Psoas muscle (tissue), 8 donors: ENCODE measurements around the gene LARP1. TPM values are rescaled to one million over a fixed set of nuclear protein-coding genes. Genes with fewer than 3 reads are reported as not detected.

ENCODE experiments used
- ATAC-seq, 4 donors: fragments of 200-7000 bp; cut with Tn5 transposase; one replicate each; pipeline ENCODE4 v1.9.1; 2020; ENCODE audit warnings: moderate library complexity in 3 of 4, mild to moderate bottlenecking in 2 of 4
- DNase-seq, 2 donors: peaks; one replicate each; pipeline ENCODE4 v3.0.0-alpha.2; 2020
- H3K27ac ChIP-seq: fragments of 200-600 bp; one replicate; pipeline ENCODE4 v1.8.0; 2022
- H3K27me3 ChIP-seq, 3 donors: fragments of 200-600 bp in 1 of 3; one replicate each; pipeline versions ENCODE4 v1.6.1 to v1.8.0; 2013 to 2022; ENCODE audit warnings: low read length in 2 of 3, mild to moderate bottlenecking in 2 of 3, moderate library complexity in 1 of 3; ENCODE audit not compliant: insufficient read depth in 3 of 3
- H3K36me3 ChIP-seq, 2 donors: fragments of 200-600 bp in 1 of 2; one replicate each; pipeline versions ENCODE4 v1.6.1 to v1.8.0; 2013 to 2022; ENCODE audit warnings: low read depth in 1 of 2, mild to moderate bottlenecking in 1 of 2, moderate library complexity in 1 of 2; ENCODE audit not compliant: insufficient read depth in 1 of 2
- H3K4me1 ChIP-seq: fragments of 200-600 bp; one replicate; pipeline ENCODE4 v1.8.0; 2022
- H3K4me3 ChIP-seq: fragments of 200-600 bp; one replicate; pipeline ENCODE4 v1.8.0; 2022; ENCODE audit warnings: mild to moderate bottlenecking
- H3K9me3 ChIP-seq: fragments of 200-600 bp; one replicate; pipeline ENCODE4 v1.8.0; 2022
- CTCF ChIP-seq: fragments of 200-600 bp; IDR thresholded peaks from one replicate; pipeline ENCODE4 v1.8.0; 2022; ENCODE audit warnings: antibody characterized with exemption
- WGBS, 3 donors: extraction: QIAGEN DNeasy Blood & Tissue Kit; methylation state at CpG; one replicate each; pipeline versions ENCODE4 v1.1.6 to v1.1.7; 2013; 5-methylcytosine and 5-hydroxymethylcytosine counted together
- intact Hi-C, 2 donors: fragments of 100-400 bp; cut with DNase I; formaldehyde crosslinking; loops; one replicate each; pipeline versions ENCODE4 v1.11.0 to v1.14.2; 2022
- polyA plus RNA-seq, 3 donors: library from polyadenylated mRNA; stranded (reverse); fragments of 200-250 nt; gene quantifications; one replicate each; pipeline ENCODE4 v1.2.3, GENCODE V29; 2013
- total RNA-seq, 4 donors: library from RNA; stranded (reverse); fragmentation: NEBNext Ultra II Directional in 2 of 4; extraction: Animal tissue kit (Norgen Biotek cat#: 25700) in 2 of 4; gene quantifications; one replicate each; pipeline versions ENCODE4 v1.2.1 to v1.2.4, GENCODE V29; 2021 to 2023
- donor health status: healthy with polysubstance abuse.
- donor health status: DM: no; HTN: no; CAD: no; lungs with moderate emphysema.
- donor health status: Bipolar disorder and iron deficiency.
- donor health status: healthy.
- donor health status: DM: yes; HTN: yes; CAD: no.
- donor health status: DM: no; HTN: no; CAD: no.
- donor health status: DM: no; HTN: no; CAD: no.
- donor health status: DM: yes; HTN: yes; CAD: no.

The LARP1 gene
- total and polyA plus RNA-seq, 7 donors = 34.1 to 173 (median 108) TPM

DNA sequence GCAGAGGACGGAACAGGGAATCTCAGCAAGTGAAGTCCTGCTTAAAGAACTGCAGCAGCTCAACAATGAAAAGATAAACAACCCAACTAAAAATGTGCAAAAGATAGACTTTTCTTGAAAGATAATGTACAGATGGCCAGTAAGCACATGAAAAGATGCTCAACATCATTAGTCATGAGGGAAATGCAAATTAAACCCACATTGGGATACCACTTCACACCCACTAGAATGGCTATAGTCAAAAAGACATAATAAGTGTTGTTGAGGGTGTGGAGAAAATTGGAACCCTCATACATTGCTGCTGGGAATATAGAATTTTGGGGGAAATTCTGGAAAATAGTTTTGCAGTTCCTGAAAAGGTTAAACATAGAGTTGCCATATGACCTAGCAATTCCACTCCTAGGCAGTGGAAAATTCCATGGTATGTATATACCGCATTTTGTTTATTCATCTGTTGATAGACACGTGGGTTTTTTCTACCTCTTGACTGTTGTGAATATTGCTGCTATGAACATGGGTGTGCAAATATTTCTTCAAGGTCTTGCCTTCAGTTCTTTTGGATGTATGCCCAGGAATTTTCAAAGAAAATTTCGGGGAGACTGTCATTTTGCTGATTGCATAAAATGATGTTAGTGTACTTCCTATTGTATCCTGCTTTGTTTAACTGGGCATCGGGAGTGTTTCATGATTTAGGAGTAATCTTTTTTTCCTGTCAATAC, 110.4 kb downstream of the LARP1 start:
- H3K4me1 ChIP-seq = peaks cover 15% of the 10 kb centered on the region
- no peak overlapping the region for H3K27ac ChIP-seq
- no peaks in the 10 kb centered on the region for H3K27me3 ChIP-seq
- no peak for TF ChIP-seq CTCF
- peaks cover 2 to 70% of the 10 kb centered on the region in 2 donors for H3K36me3 ChIP-seq
- DNase-seq (no peak), ATAC-seq (no peak)
- 58 to 75% (median 74%) methylated on average over 5 of the region's 5 CpGs for WGBS, 3 donors
- intact Hi-C loops = no loop called here
- no peaks in the 10 kb centered on the region for H3K9me3 ChIP-seq
- H3K4me3 ChIP-seq = no peak overlapping the region

DNA sequence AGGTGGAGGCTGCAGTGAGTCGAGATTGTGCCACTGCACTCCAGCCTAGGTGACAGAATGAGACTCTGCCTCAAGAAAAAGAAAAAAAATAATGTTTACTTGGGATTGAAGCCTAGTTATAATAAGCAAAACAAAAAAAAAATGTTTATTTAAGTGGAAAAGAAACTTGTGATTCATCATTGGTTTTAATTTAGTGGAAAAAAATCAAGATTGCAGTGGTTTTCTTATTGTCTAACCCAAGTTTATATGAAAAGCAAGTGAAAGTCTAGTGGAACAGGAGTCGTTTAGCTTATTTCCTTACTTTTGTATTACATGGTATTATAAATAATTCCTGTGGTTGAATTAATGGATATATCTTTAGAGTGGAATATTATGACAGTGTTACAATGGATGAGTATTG, 111.7 kb downstream of the LARP1 start:
- intact Hi-C loops = no loop called here
- no peaks in the 10 kb centered on the region for H3K27me3 ChIP-seq
- no peak overlapping the region for H3K4me3 ChIP-seq
- DNase-seq = no peak
- no peak for ATAC-seq
- TF ChIP-seq CTCF = no peak
- H3K36me3 ChIP-seq = peaks cover 5 to 82% of the 10 kb centered on the region in 2 donors
- H3K9me3 ChIP-seq = no peaks in the 10 kb centered on the region
- 86 to 89% (median 88%) methylated on average over 2 of the region's 2 CpGs for WGBS, 3 donors
- no peak overlapping the region for H3K27ac ChIP-seq
- H3K4me1 ChIP-seq = peaks cover 7% of the 10 kb centered on the region

Other genes starting within 250 kb of the LARP1 start
- 10 to 100 TPM in 1 of 4 donors, 1 to 10 TPM in 3; 1.5 to 11.0 (median 2.5) TPM for gene FAXDC2, start 95.2 kb downstream of the LARP1 start, total RNA-seq
- gene FAXDC2, start 95.2 kb downstream of the LARP1 start, polyA plus RNA-seq = 1 to 10 TPM; 2.8 to 4.6 (median 4.4) TPM
- 10 to 100 TPM; 14.2 to 17.2 (median 16.2) TPM for gene CNOT8, start 103.2 kb downstream of the LARP1 start, total RNA-seq
- 10 to 100 TPM; 14.3 to 33.9 (median 22.7) TPM for gene CNOT8, start 103.2 kb downstream of the LARP1 start, polyA plus RNA-seq
- gene GEMIN5, start 182.8 kb downstream of the LARP1 start, total RNA-seq = 10 to 100 TPM; 16.7 to 23.1 (median 22.5) TPM
- gene GEMIN5, start 182.8 kb downstream of the LARP1 start, polyA plus RNA-seq = 10 to 100 TPM in 1 of 3 donors, 1 to 10 TPM in 2; 6.6 to 15.7 (median 8.8) TPM
- gene MRPL22, start 185.7 kb downstream of the LARP1 start, total RNA-seq = 10 to 100 TPM; 28.4 to 53.0 (median 38.1) TPM
- gene MRPL22, start 185.7 kb downstream of the LARP1 start, polyA plus RNA-seq = 10 to 100 TPM; 46.7 to 83.6 (median 56.0) TPM